Progenitor cell of endocrine pancreas (in vitro differentiated cells): ENCODE data around the gene ARG2. TPM values are rescaled to one million over a fixed set of nuclear protein-coding genes. Genes with fewer than 3 reads are reported as not detected.

ENCODE experiments used
- DNase-seq: peaks from one replicate; pipeline ENCODE4 v3.0.0; 2021; ENCODE audit warnings: low spot score; ENCODE audit not compliant: unreplicated experiment
- H3K27ac Mint-ChIP-seq: 2 replicates; pipeline ENCODE4 v1.8.0; 2021; ENCODE audit warnings: mild to moderate bottlenecking, moderate library complexity, mixed read lengths
- H3K27me3 Mint-ChIP-seq: 2 replicates; pipeline ENCODE4 v1.8.0; 2021; ENCODE audit warnings: mixed read lengths
- H3K36me3 Mint-ChIP-seq: 2 replicates; pipeline ENCODE4 v1.8.0; 2022; ENCODE audit warnings: mixed read lengths; ENCODE audit not compliant: insufficient read depth
- H3K4me1 Mint-ChIP-seq: 2 replicates; pipeline ENCODE4 v1.8.0; 2021; ENCODE audit warnings: low read depth, mixed read lengths
- H3K4me3 Mint-ChIP-seq: 2 replicates; pipeline ENCODE4 v1.8.0; 2021; ENCODE audit warnings: low read depth, mild to moderate bottlenecking, moderate library complexity, mixed read lengths
- H3K9me3 Mint-ChIP-seq: 2 replicates; pipeline ENCODE4 v1.8.0; 2021; ENCODE audit warnings: low read depth, mixed read lengths
- total RNA-seq: library from RNA; stranded (reverse); gene quantifications from 2 replicates; pipeline ENCODE4 v1.2.1, GENCODE V29; 2021
- TF ChIP-seq, protein P1 (sequence below): fragments of 200-600 bp; sonication (generic); IDR thresholded peaks from one replicate; pipeline ENCODE4 v1.5.0; 2021; ENCODE audit warnings: antibody characterized with exemption, mild to moderate bottlenecking; ENCODE audit not compliant: unreplicated experiment

ARG2 gene
- total RNA-seq, 1 donor from 2014 or later, result 25.1 TPM

DNA sequence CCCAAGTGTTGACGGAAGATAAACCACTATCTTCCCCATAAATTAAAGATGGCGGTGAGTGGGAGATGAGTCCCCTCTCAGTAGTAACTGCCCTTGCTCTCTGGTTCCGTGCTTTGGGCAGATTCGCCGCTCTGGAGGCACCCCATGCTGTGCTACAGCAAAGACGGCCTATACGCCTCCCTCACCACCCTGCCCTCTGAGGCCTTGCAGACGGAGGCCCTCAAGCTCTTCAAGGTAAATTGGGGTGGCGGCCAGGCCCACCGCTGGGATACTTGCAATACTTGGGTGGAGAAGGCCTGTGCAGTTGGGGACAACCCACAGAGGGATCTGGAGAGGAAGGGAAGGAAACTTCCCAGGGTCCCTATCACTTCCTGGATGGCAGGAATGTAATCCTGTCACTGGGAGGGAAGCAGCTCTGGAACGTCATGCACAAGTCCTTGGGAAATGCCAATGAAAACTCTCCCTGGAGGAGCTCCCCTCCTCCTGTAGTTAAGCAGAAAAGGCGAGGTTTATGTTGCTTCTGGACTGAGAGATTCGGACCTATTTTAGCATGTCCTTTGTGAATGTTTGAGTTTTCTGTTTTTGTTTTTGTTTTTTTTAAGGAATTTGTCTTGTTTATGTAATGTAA lies 42.4 kb upstream of the ARG2 start:
- H3K9me3 Mint-ChIP-seq, result no peaks in the 10 kb centered on the region
- TF ChIP-seq, protein P1, sequence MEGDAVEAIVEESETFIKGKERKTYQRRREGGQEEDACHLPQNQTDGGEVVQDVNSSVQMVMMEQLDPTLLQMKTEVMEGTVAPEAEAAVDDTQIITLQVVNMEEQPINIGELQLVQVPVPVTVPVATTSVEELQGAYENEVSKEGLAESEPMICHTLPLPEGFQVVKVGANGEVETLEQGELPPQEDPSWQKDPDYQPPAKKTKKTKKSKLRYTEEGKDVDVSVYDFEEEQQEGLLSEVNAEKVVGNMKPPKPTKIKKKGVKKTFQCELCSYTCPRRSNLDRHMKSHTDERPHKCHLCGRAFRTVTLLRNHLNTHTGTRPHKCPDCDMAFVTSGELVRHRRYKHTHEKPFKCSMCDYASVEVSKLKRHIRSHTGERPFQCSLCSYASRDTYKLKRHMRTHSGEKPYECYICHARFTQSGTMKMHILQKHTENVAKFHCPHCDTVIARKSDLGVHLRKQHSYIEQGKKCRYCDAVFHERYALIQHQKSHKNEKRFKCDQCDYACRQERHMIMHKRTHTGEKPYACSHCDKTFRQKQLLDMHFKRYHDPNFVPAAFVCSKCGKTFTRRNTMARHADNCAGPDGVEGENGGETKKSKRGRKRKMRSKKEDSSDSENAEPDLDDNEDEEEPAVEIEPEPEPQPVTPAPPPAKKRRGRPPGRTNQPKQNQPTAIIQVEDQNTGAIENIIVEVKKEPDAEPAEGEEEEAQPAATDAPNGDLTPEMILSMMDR, result no peak
- DNase-seq, result no peak
- no peak overlapping the region for H3K27ac Mint-ChIP-seq
- H3K4me3 Mint-ChIP-seq, result no peak overlapping the region
- no peaks in the 10 kb centered on the region for H3K27me3 Mint-ChIP-seq
- H3K4me1 Mint-ChIP-seq, result peaks cover 14% of the 10 kb centered on the region
- H3K36me3 Mint-ChIP-seq, result peaks cover 22% of the 10 kb centered on the region

DNA sequence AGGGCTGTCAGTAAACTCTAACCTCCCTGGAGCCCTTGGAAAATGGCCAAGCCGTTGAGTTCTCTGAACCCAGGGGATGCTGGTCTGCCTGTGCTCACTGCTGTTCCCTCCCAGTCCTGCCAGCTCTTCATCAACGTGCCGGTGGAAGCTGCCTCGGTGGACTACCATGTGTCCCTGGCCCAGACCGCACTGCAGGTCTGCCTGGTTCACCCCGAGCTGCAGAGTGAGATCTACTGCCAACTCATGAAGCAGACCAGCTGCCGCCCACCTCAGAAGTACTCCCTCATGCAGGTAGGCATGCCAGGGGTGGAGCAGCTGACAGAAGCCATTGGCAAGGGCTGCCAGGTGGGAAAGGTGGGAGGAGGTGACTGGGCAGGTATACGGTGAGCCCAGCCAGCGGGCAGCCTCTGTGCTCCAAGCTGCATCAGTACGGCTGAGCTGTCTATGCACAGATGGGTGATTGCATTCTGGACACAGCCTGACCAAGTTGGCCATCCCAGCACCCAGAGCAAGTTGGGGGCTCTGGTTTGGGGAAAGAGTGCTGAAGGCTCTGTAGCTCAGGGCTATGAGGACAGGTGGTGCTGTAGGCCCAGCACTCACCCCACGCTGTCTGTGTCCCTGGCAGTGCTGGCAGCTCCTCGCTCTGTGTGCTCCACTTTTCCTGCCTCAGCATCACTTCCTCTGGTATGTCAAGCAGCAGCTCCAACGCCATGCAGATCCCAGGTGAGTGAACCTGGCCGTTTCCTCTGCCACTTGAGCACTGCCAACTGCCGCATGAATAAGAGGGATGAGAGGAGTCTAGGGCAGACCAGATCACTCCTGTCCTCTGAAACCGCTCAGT lies 41.6 kb upstream of the ARG2 start:
- Mint-ChIP-seq H3K27ac (no peak overlapping the region), H3K9me3 (no peaks in the 10 kb centered on the region), H3K4me3 (no peak overlapping the region), H3K27me3 (no peaks in the 10 kb centered on the region), H3K36me3 (peaks cover 21% of the 10 kb centered on the region), H3K4me1 (peaks cover 14% of the 10 kb centered on the region)
- TF ChIP-seq, protein P1, result no peak
- DNase-seq, result no peak

DNA sequence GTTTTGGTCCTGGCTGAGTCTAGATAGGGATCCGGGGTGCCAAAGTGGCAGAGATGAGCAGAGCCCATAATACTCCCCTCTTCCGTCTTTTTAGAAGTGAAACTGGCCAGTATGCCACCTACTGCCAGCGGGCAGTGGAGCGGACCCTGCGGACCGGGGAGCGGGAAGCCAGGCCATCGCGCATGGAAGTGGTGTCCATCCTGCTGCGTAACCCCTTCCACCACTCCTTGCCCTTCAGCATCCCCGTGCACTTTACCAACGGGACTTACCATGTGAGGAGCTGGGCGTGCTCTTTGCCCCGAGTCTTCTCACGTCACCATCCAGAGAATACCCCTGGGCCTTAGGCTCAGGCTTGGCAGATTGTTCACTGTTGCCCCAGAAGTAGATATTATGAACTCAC lies 40.7 kb upstream of the ARG2 start:
- no peaks in the 10 kb centered on the region for H3K27me3 Mint-ChIP-seq
- H3K9me3 Mint-ChIP-seq, result no peaks in the 10 kb centered on the region
- TF ChIP-seq, protein P1, result no peak
- DNase-seq, result no peak
- no peak overlapping the region for H3K4me3 Mint-ChIP-seq
- peaks cover 14% of the 10 kb centered on the region for H3K4me1 Mint-ChIP-seq
- peaks cover 20% of the 10 kb centered on the region for H3K36me3 Mint-ChIP-seq
- no peak overlapping the region for H3K27ac Mint-ChIP-seq

DNA sequence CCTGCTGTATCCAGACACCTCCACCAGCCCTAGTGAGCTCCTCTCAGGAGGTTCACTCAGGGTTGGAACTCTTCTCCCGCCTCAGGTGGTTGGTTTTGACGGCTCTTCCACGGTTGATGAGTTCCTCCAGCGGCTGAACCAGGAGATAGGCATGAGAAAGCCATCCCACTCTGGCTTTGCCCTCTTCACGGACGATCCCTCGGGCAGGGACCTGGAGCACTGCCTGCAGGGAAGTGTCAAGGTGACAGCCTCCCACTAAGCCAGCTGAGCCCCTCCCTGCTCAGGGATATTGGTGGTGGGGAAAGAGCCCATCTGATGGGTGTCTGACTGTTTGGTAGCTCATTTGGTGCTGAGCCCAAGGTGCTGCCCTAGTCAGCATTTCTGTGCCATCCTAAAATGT lies 40.1 kb upstream of the ARG2 start:
- no peak overlapping the region for H3K4me3 Mint-ChIP-seq
- DNase-seq, result no peak
- peaks cover 14% of the 10 kb centered on the region for H3K4me1 Mint-ChIP-seq
- peaks cover 22% of the 10 kb centered on the region for H3K36me3 Mint-ChIP-seq
- no peak overlapping the region for H3K27ac Mint-ChIP-seq
- no peaks in the 10 kb centered on the region for H3K9me3 Mint-ChIP-seq
- H3K27me3 Mint-ChIP-seq, result no peaks in the 10 kb centered on the region
- TF ChIP-seq, protein P1, result no peak

DNA sequence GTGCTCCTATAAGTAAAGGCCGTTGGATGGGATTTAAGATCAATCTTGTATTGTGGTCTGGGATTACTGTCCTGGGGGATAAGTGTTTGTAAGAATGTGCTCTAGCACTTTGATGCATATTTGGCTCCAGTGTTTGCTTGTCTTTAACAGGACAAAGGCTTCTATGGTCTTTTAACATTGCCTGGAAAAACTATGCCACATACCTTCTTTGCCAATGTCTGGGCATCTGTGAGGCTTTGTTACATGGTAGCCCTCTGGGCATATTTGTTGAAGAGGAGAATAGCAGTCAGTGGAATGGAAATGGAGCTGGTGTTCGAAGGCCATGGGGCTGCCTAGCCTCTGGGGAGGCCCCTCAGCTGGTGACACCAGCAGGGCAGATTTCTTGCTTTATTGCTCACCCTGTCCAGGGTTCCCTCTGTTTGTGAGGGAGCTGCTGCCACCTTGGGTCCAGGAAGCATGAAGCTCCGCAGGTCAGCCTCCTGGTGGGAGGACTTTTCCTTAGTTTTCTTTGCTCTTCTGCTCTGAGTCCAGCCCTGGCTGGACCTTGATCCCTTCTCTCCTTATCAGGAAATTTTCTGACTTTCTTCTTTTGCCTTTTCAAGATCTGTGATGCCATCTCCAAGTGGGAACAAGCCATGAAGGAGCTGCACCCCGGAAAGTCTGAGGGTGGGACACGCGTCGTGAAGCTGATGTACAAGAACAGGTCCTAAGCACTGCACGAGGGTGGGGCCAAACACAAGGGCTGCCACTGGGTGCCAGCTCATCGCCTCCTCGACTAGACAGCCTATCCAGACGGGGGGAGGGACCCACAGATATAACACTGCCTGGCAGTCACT lies 39.2 kb upstream of the ARG2 start:
- Mint-ChIP-seq H3K9me3 (no peaks in the 10 kb centered on the region), H3K36me3 (peaks cover 20% of the 10 kb centered on the region), H3K27me3 (no peaks in the 10 kb centered on the region), H3K27ac (no peak overlapping the region), H3K4me1 (peaks cover 14% of the 10 kb centered on the region), H3K4me3 (no peak overlapping the region)
- DNase-seq, result no peak
- TF ChIP-seq, protein P1, result no peak
